Fibroblast of gingiva (primary cell): Measurements from ENCODE around the gene NTM.
A peak's percentile ranks its signal among the peaks of the same experiment; 100 is the strongest.

ENCODE experiments used
- DNase-seq: peaks from one replicate; pipeline ENCODE4 v3.0.0-alpha.2; 2011; ENCODE audit warnings: low read depth

The NTM gene

DNA sequence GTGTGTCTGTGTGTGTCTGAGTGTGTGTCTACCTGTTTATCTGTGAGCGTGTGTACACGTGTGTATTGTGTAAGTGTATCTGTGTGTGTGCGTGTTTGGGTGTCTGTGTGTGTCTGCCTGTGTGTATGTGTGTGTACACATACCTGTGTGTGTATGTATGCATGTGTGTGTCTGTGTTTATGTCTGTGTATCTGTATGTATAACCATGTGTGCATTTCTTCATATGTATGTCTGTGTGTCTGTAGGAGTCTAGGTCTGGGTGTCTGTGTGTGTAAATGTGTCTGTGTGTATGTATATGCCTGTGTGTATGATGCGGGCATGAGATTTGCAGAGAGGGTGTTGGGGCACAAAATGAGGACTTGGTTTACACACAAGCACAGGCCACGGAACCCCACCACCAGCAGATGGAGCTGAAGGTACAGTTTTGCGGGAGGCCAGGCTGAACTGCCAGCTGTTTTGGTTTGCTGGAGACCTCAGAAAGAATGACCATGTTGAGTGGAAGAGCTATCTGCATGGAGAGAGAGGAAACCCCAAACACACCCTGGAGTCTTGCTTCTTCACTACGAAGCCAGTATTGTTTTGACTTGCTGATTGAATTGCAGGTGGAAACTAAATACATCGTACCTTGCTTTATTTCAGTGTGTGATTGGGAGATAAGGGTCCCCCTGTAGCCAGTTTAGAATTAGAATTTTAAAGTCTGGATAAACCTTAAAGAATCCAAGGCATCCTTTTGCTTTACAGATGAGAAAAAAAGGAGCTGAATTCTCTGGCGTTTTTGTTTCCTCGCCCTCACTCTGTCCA is 497.2 kb downstream of the NTM start:
- peak; percentile 77 for DNase-seq

DNA sequence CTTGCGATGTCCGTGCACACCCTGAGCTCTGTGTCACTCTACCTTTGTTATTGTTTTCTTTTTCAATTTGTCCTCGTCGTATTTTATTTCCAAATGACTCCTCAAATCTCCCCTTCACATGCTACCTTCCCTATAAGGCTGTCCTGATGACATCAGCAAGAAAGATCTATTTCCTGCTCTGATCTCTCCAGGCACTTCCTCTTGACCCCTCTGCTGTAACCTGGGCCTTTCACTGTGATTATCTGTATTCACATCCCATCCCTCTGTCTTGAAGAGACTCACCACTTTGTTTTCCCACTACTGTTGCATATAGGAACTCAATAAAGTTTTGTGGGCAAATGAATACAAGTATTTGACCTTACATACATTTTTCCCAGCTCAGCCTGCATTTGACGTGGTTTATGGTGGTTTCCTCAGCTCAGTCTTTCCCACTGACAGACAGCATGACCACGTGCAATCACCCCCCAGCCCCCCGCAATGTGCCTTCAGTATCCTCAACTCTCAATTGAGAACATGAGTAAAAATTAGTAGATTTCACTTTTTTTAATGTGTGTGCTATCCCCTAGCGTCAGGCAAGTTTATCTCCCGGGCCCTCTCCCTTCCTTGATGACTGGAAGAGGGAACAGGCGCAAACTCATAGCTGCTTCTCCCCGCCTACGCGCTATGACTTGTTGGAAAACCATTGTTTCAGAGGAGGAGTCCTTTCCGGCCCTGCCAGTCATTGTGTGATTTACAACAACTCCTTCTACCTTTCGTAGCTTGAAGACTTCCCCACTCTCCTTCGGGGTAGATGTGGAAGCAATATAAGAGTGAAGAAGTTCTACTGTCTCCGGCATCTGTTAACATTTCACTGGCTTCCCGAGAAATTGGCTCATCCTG is 498.5 kb downstream of the NTM start:
- no peak for DNase-seq

DNA sequence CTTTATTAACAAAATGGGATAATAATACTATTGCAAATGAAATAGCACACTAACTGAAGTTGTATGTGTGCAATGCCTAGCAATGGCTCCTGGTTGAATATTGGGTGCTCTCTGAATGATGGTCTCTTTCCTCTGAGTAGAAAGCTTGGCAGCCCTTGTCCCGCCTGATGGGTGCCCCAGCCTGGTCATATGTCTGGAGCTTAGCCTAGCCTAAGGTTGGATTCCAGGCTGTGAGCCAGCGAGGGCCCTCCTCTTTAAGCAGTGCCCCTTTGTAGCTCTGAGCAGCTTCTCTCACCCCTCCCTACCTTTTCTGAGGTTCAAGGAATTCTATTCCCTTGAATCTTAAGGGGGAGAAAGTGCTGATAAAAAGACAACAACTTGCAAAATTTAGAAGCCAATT is 499.9 kb downstream of the NTM start:
- no peak for DNase-seq

DNA sequence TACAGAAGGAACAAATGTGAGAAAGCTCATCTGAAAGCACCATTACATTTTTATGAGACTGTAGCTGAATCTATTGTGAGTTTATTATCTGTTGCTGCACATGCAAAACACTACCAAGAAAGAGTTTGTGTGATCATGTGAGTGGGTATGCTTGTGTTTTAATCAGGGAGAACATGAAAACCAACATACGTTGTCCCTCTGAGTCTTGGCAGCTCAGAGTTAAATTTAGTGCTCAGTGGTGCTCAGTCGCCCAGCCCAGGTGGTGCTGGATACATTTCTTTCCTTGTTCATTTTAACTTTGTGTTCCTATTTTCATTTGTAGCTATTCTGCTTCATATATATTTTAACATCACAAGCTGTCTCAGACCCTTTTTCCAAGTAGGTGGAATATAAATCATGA is 500.6 kb downstream of the NTM start:
- no peak for DNase-seq

DNA sequence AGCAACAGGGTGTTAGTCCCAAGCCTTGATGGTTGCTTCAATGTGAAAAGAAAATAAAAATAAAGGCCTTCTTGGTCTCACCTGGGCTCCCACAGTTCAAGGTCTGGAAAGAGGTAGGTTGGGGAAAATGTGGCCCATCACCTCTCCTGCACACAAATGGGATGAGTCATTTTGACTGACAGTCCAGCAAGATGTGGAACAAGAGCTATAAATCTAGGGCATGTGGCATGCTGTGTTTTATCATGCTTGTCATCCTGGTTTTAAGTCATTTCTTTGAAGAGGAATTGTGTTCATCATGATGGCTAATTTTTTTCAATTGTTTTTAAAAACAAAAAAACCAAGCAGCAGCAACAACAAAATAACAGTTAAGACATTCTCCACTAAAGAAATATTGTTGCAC is 503.7 kb downstream of the NTM start:
- DNase-seq, result no peak

DNA sequence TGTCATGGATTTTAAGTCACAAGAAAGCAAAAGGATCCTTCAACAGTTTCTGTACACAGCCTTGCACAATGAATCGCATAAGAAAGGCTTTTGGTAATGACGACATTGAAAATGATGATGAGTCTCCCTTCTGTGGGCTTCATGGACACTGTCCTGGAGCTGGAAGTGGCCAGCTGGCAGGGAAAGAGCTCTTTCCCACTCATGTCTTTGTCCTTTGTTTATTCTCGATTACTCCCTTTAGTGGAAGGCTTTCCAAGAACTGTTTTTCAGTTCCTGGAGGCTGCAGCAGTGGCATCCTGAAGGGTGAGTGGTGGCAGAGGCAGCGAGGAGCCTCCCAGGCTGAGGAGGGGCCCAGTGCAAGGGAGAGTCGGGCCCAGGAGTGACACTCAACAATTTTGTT is 505.2 kb downstream of the NTM start:
- DNase-seq, result peak; percentile 76

DNA sequence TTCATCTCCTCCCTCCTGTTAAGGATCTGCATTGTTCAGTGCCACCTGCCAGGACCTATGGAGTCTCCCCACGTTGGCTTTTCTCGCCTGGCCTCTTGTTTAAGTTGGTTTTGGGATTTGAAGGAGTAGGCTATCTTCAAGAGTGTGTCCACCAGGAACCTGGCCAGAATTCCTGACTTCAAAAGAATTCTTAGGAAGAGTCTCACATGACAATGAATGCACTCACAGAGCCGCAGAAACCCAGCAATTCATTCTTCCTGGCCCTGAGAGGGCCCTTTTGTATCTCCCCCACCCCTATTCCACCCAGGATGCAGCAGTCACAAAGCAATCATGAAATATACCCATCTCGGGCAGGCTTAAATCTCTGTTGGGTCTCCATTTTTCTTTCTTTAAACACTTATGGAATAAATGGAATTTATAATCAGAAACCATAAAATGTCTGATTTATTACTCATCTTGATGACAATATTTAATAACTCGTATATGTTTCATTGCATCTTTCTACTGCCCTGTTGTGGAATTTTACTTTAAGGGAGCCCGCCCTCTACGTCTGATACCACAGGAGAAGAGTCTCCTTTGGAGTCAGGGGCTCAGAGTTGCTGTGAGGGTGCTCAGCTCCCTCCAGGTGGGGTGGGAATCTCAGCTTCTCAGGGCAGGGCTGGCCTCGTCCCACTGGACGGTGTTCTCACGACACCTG is 507.0 kb downstream of the NTM start:
- DNase-seq, result no peak

DNA sequence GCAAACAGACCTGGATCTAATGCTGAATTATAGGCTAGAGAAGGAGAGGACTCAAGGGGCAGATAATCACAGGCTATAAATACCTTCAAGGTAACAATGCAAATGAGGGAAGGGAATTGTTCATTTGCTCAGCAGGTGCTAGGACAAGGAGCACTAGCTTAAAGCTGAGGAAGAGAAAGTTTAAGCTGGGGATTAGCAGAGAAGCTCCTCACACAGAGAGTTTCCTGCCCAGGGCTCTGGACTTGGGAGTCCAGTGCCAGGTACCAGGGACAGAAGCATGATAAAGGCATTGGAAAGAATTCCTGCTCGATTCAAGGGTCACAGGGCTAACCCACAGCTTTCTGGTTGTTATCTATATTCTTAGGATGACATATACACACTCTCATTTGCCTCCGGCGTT is 509.9 kb downstream of the NTM start:
- DNase-seq, result no peak

DNA sequence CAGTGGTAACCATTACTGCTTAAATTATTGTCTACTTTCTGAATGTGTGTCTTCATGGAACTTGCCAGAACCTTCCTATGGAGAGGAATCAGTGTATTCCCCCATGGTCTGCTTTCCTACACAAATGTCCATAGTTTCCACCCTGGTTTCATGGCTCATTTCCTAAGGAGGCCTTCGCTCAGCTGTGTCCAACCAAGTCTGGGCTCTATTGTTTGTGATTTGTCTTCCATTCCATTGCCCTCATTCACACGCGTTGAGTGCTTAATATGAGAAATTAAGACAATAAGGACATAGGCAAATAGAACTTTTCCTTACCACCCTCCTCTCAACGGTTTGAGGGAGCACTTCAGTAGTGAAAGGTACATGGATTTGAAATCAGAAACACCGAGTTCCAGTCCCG is 510.6 kb downstream of the NTM start:
- DNase-seq, result no peak

DNA sequence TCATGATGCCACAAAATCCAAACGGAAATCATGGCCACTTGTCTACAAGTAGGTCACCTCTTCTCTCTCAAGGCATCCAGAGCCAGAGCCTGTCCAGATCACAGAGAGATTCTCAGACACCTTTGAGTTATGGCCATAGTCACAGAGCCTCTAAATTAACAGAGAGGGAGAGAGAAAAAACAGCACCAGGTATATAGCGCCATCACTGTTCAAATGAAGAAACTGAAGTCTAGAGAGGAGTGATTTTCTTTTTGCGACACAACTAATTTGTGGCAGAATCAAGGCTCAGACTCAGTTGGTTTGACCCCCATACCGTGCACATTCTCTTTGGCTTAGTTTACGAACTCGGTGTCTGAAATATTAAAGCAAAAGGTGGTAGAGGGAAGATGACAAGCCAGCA is 512.9 kb downstream of the NTM start:
- no peak for DNase-seq

DNA sequence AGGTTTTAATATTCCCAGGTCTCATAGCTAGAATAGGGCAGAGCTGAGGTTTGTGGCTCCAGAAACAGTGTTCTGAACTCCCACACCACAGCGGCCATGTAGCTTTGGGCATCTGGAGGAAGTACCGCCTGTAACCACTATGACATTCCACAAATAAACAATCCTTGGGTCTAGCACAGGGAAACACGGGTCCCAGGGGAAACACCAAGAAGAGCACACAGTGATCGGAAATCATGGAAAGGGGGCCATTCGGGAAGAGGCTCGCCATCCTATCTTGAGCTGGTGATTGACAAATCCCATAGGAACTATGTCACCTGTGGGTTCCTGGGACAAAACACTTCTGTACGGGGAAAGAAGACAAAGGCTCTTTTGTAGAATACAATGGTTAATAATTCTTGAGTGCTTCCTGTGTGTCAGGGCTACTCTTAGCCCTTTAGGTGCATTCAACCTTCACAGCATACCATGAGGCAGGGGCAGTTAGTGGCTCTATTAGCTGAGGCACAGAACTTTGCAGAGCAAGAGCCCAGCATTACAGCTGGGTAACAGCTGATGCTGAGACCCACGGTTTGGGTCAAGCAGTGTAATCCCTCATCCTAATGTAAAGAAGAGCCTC is 514.2 kb downstream of the NTM start:
- peak; percentile 36 for DNase-seq

DNA sequence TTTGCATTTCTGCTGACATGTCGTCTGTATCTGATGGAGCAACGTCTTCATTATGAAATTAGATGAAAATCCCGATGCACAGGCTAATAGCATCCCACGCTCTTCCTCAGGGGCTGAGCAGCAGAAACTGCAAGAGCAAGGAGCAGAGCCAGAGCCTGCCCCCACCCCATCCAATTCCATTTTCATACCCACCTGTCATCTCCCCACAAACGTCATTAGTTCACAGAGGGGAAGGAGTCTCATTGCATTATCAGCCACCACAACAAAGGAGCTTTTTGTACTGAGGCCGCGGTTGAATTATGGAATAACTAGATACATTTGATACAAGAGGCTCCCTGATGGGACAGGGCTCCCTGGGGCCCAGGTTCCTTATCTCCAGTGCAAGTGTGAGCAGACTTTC is 515.0 kb downstream of the NTM start:
- DNase-seq, result no peak

DNA sequence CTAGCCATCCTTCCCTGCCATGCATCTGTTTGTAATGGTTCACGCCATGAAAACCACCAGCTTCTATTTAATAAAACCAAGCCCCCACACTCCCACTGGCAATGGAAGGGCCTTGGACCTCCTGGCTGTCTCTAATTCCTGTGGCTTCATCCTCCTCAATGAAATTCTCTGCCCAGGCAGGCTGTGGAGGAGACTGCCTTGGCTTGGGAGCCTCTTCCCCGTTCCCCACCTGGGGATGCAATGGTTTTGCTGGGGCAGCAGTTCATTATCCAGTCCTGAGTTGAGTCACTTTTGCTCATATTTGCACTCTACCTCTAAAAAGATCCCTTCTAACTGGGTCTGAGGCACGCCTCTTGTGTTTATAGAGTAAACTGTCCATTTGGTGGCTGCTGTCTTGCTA is 515.8 kb downstream of the NTM start:
- no peak for DNase-seq

DNA sequence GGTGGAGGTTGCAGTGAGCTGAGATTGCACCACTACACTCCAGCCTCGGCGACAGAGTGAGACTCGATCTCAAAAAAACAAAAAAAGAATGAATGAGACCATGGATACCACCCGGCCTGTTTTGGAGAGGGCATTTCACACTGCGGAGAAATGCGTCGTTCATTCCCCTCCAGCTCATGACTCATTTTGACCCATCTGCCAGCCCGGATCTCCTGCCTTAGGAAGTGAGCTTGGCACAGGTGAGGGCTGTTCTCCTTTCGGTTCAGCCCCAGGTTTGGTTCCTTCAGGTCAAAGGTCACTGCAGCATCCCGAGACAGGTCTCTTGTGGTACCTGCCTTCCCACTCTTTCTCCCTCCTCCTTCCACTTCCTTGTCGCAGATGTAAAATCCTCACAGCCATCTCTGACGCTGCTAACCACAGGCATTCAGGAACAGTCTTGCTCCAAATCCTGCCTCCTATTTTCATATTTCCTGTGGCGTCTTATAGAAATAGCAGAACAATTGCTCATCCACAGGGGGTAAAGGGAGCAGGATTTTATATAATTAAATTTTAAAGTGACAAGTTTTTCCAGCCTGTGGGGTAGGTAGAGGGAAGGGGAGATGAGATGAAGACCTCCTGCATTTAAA is 517.9 kb downstream of the NTM start:
- DNase-seq, result peak; percentile 80

DNA sequence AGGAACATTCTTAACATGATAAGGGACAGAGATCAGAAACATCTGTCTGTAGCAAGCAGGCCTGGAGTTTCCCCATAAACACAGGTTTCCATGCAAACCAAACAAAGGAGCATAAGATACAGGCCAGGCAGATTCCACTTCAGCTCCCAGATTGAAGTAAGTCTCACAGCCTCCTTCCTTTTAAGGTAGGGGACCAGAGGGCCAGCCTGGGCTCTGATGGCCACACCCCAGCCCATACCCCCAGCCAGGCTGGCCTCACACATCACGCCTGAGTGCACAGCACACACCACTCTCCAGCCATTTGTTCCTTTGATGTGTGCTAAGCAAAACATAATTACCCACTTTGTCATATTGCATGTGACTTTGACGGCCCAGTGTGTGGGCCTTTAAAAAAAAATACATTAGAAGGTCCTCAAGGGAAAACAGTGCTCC is 518.7 kb downstream of the NTM start:
- peak; percentile 86 for DNase-seq

DNA sequence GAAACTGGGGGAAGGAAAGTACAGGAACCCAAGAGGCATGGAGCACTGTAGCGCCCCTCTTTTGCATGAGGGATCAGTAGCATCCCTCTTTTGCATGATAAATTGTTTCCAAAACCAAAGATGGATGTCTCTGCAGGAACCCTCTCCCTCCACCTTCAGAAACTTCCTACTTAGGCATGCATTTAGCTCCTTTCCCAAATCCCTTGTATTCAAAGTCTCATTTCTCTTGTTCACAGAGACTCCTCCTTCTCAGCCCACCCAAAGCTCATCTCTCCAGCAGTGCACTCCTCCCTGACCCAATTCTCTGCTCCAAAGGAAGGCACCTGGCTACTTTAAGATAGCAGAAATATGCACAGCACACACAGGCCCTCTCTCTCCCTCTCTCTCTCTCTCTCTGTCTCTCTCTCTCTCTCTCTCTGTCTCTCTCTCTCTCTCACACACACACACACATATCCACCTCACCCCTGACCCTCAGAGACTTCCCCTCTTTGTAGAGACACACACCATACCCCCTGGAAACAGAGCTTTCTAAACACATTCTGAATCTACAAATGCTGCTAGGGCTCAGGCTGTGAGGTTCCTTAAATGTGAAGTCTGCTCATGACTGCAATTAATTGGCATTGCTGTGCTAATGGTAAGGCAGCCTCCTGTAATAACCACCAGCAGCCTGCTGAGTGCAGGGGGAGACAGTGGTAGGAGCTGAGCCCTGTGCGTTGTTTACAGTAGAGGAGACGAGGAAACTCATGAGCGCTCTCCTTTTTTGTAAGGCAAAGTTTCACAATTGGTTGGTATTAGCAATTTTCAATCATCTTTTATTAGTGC is 519.6 kb downstream of the NTM start:
- no peak for DNase-seq

DNA sequence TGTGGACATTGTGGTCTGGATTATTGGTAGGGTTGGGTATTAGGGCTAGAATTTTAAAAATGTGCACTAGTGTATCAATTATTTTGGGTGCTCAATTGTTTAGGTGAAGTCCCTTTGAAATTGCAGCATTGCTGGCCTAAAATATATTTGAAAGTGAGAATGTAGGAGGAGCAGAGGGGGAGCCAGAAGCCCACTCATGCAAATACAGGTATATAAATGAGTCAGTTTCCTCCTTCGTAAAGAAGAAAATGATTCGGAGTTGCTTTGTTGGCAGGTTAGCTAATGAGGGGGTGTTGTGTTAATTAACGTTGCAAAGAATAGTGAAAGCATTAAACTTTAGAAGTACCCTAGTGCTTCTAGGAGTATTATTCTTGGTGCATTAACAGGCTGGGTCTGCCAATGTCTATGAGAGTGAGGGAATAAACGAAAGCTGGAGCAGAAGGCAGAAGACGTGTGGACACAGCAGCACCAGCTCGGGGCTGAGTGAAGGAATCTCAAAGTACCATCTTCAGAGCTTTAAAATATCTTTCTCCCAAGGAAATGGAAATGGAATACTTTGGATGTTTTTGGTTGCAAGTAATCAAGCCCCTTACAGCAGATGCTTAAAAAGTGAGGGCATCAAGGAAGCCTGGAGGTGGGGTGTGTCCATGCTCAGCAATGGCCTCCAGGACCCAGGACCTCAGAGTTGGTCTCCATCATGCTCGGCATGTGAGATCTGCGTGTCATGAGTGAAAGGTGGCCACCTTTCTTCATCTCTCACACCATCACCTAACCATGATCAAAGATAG is 522.9 kb downstream of the NTM start:
- DNase-seq, result no peak

DNA sequence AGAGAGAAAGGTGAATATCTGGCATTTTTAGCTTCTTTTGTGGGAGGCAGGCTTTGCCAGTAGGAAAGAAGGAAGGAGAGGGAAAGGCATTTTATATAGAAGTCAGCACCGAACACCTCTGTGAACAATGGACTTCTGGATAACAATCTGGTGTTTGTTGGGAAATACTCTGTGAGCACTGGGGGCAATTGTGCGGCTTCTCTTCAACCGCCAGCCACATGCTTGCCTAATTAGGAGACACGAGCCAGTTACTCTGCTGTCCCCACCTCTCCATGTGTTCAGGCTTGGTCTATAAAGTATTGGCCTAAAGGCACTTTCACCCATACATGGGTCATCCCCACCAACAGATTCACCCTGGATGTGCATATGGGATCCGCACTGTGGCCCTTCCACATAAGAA is 523.6 kb downstream of the NTM start:
- no peak for DNase-seq

DNA sequence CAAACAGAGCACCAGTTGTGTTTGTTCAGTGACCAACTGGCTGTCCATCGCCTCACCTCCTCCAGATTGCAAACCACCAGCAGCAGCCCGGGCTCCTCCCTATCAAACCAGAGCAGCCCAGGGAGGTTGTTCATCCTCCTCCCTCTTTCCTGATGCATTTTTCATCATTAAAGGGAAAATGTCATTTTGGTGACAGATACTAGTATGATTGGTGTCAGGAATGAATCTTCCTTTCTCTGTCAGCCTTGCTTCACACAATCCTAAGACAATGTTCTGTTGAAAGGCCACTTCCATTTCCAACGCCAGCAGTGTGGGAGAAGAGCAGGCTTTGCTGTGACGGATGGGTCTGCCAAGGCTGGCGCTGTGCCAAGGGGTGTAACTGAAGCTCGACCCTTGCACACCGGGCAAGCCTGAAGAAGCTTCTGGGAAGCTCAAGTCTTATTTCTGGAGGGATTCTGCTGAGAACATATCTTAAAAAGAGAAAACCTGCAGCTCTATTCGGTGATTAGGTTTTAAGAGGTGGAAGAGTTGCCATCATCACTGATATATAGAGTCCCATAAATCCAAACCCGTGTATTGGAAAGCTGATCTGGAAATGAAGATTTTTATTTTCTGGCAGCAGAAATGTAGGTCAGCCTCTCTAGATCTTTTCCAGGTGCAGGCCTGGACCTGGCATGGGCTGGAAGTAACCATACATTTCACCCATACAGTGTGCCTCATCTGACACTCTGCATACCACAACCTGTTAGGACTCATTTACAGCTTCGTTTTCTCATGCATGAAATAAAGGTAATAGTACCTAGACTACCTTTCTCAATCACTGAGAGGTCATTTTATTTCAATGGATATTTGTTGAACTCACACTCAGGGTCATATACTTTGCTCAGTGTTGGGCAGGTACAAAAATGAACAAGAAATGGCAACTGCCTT is 524.5 kb downstream of the NTM start:
- no peak for DNase-seq
